ENCODE measurements around the gene SOWAHA.
"Not testable (repeated sequence)": the region's sequence is repeated elsewhere in the genome, so short reads cannot be mapped to it uniquely, and the experiment has no call there.

Gene SOWAHA

DNA sequence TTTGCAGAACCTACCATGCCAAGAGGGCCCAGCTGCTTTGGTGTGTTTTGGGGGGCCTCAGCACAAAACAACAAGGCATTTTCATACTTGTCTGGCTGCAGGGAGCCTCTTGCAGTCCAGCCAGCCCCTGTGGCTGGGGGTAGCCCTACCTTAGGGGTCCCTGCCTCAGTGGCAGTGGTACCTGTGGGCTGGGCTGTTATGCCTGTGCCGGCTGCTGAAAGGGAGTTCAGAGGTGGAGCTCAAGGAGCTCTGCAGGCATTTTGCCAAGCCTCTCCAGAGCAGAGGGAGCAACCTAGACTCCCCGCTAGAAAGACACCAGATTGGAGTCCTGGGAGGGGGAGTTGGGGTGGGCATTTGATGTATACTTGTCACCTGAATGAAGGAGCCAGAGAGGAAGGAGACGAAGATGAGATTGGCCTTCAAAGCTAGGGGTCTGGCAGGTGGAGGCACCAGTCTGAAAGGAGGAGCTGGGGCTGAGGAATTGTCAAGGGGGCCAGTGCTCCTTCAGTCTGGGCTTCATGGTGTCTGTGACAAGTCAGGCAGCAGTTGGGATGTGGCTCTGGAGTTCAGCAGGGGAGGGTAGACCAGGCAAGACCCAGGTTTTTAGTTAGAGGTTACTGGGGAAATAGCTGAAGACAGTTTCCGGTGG is 15.9 kb downstream of the SOWAHA start:
- DNase-seq: no peak

- peak; percentile 71 for DNase-seq
Observed at GRCh38 chr5:132829742-132830435, 16.8 kb downstream of the SOWAHA start.

DNA sequence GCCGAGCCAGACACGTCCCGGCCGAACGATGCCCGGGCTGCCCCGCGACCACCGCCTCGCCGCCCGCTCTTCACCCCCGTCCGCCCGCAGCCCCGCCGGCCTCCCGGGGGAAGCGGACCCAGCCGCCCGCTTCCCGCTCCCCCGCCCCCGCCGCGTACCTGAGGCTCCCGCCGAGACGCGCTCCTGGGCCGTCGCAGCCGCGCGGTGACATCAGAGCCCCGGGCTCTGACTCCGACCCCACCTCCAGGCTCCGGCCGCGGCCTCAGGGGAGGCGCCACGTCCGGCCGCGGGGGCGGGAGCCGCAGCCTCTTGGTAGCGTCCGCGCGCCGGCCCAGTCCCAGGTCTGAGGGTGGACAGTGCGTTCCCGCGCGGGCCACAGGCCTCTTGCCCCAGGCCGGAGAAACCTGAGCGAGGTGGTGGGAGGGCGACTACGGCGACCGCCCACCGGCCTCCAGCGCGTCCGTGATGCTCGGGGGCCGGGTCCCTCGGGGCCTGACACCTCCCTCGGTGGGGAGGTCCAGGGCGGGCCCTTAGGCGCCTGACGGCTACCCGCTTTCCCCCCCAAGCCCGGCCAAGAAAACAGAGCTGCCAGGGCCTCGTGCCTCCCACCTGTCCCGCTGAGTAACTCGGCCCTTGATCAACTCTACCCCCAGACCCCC is 17.5 kb downstream of the SOWAHA start, which contains the start of gene SHROOM1:
Gene SHROOM1, minus strand, starts transcription at position 212 of the 659 bp plus-strand sequence. CDS start 4,507 bp downstream, outside the sequence.
- DNase-seq: no peak

DNA sequence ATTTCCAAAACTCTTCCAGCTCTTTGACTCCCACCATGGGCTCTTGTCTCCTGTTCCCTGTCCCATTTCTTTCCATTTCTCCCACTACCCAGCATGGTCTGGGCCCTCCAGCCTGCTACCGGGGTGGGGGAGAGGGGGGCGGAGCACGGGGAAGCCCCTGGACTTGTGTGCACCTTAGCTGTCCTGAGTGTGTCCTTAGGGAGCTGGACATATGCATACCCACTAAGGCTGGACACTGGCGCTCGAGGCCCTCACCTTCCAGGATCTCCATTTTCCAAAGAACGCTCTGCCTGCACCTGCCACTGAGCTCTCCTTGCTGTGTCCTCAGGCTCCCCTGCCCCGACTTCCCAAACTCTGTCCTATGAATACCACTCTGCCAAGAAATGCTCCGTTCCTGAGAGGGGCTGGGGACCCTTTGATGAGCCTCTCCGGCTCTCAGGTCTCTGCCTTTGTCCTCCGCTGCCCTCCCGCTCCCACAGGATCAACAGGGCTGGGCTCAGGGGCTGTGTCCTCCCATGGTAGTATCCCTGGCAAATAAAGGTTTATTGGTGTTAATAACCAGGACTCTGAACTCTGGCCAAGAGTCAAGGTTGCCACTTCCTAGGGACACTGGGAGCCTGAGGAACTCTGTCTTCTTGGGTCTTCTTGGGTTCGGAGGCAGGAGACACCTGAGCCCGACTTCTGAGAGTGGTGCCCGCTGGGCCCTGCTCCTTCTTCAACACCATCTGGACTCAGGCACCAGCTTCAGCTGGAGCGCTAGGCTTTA is 18.2 kb downstream of the SOWAHA start:
- DNase-seq: no peak

GRCh38 chr5:132832612-132833011 is 19.5 kb downstream of the SOWAHA start:
- no peak for DNase-seq

GRCh38 chr5:132834057-132834456 is 21.0 kb downstream of the SOWAHA start:
- no peak for DNase-seq

- DNase-seq: no peak
Observed at GRCh38 chr5:132836852-132837251, 23.8 kb downstream of the SOWAHA start.

GRCh38 chr5:132837868-132838267 is 24.8 kb downstream of the SOWAHA start:
- DNase-seq: no peak

DNA sequence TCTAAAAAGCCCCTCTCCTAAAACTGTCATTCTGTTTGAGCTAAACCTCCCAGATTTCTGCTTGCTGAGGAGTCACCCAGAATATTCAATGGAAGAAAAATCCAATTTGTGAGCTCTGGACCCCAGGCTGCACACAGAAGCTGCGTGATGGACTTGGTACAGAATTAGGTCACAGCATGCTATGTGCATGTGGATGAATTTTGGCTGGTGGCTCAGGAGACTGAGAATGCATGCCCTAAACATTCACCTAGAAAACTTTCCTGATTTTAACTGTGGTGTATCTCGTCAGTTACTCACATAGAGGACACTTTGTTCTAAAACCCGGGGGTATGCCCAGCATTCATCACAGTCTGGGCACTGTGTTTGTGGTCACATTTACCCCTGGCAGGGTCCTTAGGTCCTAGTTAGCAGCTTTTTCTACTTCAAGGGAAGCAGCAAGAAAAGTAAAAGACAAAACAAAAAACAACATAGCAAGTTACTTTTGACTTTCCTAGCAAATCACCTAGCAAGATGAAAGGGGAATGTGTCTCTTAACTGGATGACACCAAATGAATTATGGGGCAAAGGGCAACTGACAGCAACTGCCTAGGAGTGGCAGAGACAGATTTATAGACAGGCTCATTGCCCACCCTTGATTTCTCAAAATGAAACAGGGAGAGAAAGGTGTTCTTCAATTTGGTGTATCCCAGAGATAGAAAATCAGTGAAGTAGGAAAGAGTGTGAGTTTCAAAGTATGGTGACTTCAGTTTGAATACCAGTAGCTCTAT is 25.6 kb downstream of the SOWAHA start:
- no peak for DNase-seq

GRCh38 chr5:132839426-132840301 is 26.6 kb downstream of the SOWAHA start:
- DNase-seq: no peak

GRCh38 chr5:132840313-132840712 is 27.2 kb downstream of the SOWAHA start:
- DNase-seq: no peak

GRCh38 chr5:132840896-132841295 is 27.8 kb downstream of the SOWAHA start:
- DNase-seq: no peak

GRCh38 chr5:132841305-132841704 is 28.2 kb downstream of the SOWAHA start:
- DNase-seq: no peak

GRCh38 chr5:132848270-132848669 is 35.2 kb downstream of the SOWAHA start:
- DNase-seq: no peak

GRCh38 chr5:132849347-132849746 is 36.2 kb downstream of the SOWAHA start:
- DNase-seq: no peak

- no peak for DNase-seq
Observed at GRCh38 chr5:132850066-132850465, 37.0 kb downstream of the SOWAHA start.

DNA sequence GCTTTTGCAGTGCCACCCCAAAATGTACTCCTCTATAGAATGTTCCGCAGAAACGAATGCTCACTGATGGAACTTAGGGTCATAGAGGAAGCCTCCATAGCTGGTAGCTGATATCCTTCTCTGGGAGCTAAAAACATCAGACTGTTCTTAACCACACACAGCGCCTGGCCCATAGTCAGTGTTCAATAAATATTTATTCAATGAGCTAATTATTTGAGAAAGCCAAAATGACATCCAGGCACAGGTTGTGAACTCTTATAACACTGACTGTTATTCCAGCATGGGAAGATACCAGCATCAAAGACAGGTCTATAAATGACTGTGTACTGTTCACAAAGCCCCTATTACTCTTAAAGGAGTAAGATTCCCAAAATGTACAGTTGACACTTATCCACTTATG is 40.2 kb downstream of the SOWAHA start:
- no peak for DNase-seq

DNA sequence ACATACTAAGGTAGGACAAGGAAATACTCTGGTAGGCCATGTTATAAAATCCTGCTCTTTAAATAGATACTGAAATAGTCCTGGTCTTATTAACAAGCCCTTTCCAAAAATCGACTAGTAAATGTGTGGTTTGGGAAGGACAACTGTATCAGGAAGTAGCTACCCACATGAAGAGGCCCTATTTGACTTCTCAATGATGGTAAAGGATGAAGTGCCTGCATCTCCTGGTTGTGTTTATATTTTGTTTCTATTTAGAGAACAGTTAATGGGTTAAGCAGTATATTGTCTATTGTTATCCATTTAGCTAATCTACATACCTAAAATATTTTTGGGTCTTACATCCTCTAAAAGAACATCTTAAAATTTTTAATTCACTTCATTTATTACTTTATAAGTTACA is 40.7 kb downstream of the SOWAHA start:
- DNase-seq: no peak

- DNase-seq: no peak
Observed at GRCh38 chr5:132854301-132854700, 41.2 kb downstream of the SOWAHA start.

DNA sequence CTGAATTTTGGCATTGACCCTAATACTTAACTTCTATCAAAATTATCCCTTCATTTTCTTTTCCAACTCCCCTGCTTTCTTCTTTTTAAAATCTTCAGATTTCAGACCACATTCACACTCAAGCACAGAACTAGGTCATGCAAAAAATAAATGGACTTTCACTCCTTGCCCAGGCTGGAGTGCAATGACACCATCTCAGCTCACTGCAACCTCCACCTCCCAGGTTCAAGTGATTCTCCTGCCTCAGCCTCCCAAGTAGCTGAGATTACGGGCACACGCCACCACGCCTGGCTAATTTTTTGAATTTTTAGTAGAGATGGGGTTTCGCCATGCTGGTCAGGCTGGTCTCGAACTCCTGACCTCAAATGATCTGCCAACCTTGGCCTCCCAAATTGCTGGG is 41.9 kb downstream of the SOWAHA start:
- DNase-seq: not testable (repeated sequence)

GRCh38 chr5:132856011-132856410 is 42.9 kb downstream of the SOWAHA start:
- no peak for DNase-seq

All from activated CD4-positive, alpha-beta T cell treated with anti-CD3 and anti-CD28 coated beads, Interleukin-2, amount 50 U/mL, for 1 hour (primary cell).